H9 (cell line): ENCODE data around the gene DUOX2. TPM values are rescaled to one million over a fixed set of nuclear protein-coding genes. Genes with fewer than 3 reads are reported as not detected.

ENCODE experiments used
- DNase-seq: peaks from one replicate; pipeline ENCODE4 v3.0.0-alpha.2; 2017
- H2AFZ ChIP-seq: one replicate; pipeline ENCODE4 v1.6.1; 2013; ENCODE audit warnings: mild to moderate bottlenecking, low read length, control low read depth, moderate library complexity
- H2AK5ac ChIP-seq: 2 replicates; pipeline ENCODE4 v1.6.1; 2013; ENCODE audit warnings: low read length, control low read depth, mixed read lengths; ENCODE audit not compliant: insufficient read length
- H2BK120ac ChIP-seq: one replicate; pipeline ENCODE4 v1.6.1; 2013; ENCODE audit warnings: low read depth, mild to moderate bottlenecking, low read length, control low read depth, inconsistent platforms; ENCODE audit not compliant: poor library complexity, severe bottlenecking
- H2BK12ac ChIP-seq: 2 replicates; pipeline ENCODE4 v1.6.1; 2013; ENCODE audit warnings: low read length, control low read depth, mixed read lengths, low read depth; ENCODE audit not compliant: insufficient read length
- H2BK15ac ChIP-seq: 2 replicates; pipeline ENCODE4 v1.6.1; 2013; ENCODE audit warnings: low read depth, low read length, control low read depth
- H2BK20ac ChIP-seq: one replicate; pipeline ENCODE4 v1.6.1; 2013; ENCODE audit warnings: low read depth, mild to moderate bottlenecking, low read length, control low read depth, inconsistent platforms; ENCODE audit not compliant: poor library complexity, severe bottlenecking
- H2BK5ac ChIP-seq: 2 replicates; pipeline ENCODE4 v1.6.1; 2013; ENCODE audit warnings: low read length, control low read depth, mixed read lengths; ENCODE audit not compliant: insufficient read length
- H3K14ac ChIP-seq: 2 replicates; pipeline ENCODE4 v1.6.1; 2013; ENCODE audit warnings: low read length, control low read depth; ENCODE audit not compliant: insufficient read depth
- H3K18ac ChIP-seq: 2 replicates; pipeline ENCODE4 v1.6.1; 2013; ENCODE audit warnings: low read depth, mild to moderate bottlenecking, mixed read lengths, low read length, control low read depth; ENCODE audit not compliant: insufficient read length
- H3K23ac ChIP-seq: 2 replicates; pipeline ENCODE4 v1.6.1; 2013; ENCODE audit warnings: low read length, control low read depth, mixed read lengths, low read depth; ENCODE audit not compliant: insufficient read length
- H3K23me2 ChIP-seq: 2 replicates; pipeline ENCODE4 v1.6.1; 2013; ENCODE audit warnings: low read depth, mild to moderate bottlenecking, mixed read lengths, low read length, control low read depth; ENCODE audit not compliant: insufficient read length, poor library complexity, severe bottlenecking
- H3K27ac ChIP-seq: 2 replicates; pipeline ENCODE4 v1.5.1; 2013; ENCODE audit warnings: low read length, control low read depth, mixed read lengths, low read depth; ENCODE audit not compliant: insufficient read length
- H3K27me3 ChIP-seq: 2 replicates; pipeline ENCODE4 v1.6.1; 2013; ENCODE audit warnings: low read length, control low read depth, inconsistent platforms; ENCODE audit not compliant: insufficient read depth
- H3K4ac ChIP-seq: 2 replicates; pipeline ENCODE4 v1.6.1; 2013; ENCODE audit warnings: low read depth, mild to moderate bottlenecking, control low read depth, inconsistent platforms, low read length, moderate library complexity
- H3K4me1 ChIP-seq: 2 replicates; pipeline ENCODE4 v1.6.1; 2013; ENCODE audit warnings: low read length, control low read depth, inconsistent platforms; ENCODE audit not compliant: insufficient read depth
- H3K4me2 ChIP-seq: 2 replicates; pipeline ENCODE4 v1.6.1; 2013; ENCODE audit warnings: low read length, control low read depth, mixed read lengths; ENCODE audit not compliant: insufficient read length, insufficient read depth
- H3K56ac ChIP-seq: 2 replicates; pipeline ENCODE4 v1.6.1; 2013; ENCODE audit warnings: low read depth, mild to moderate bottlenecking, mixed read lengths, low read length, control low read depth; ENCODE audit not compliant: insufficient read length
- H3K79me1 ChIP-seq: 2 replicates; pipeline ENCODE4 v1.6.1; 2013; ENCODE audit warnings: low read depth, mild to moderate bottlenecking, moderate library complexity, low read length, control low read depth, inconsistent platforms; ENCODE audit not compliant: insufficient read depth, poor library complexity, severe bottlenecking
- H3K79me2 ChIP-seq: 2 replicates; pipeline ENCODE4 v1.6.1; 2013; ENCODE audit warnings: low read length, control low read depth, inconsistent platforms; ENCODE audit not compliant: insufficient read depth
- H3K9ac ChIP-seq: 2 replicates; pipeline ENCODE4 v1.6.1; 2013; ENCODE audit warnings: low read length, control low read depth, mixed read lengths; ENCODE audit not compliant: insufficient read length; ENCODE audit errors: extremely low read depth
- H3K9me3 ChIP-seq: one replicate; pipeline ENCODE4 v1.6.1; 2013; ENCODE audit warnings: low read depth, low read length, inconsistent platforms; ENCODE audit not compliant: control insufficient read depth
- H3T11ph ChIP-seq: one replicate; pipeline ENCODE4 v1.6.1; 2013; ENCODE audit warnings: mild to moderate bottlenecking, low read length, control low read depth, inconsistent platforms
- H4K20me1 ChIP-seq: one replicate; pipeline ENCODE4 v1.6.1; 2013; ENCODE audit not compliant: control insufficient read depth, insufficient read length, insufficient read depth
- H4K5ac ChIP-seq: 2 replicates; pipeline ENCODE4 v1.6.1; 2013; ENCODE audit warnings: low read depth, mild to moderate bottlenecking, mixed read lengths, low read length, control low read depth; ENCODE audit not compliant: insufficient read length
- H4K8ac ChIP-seq: replicated peaks from 2 replicates; pipeline ENCODE4 v1.6.1; 2013; ENCODE audit warnings: low read length, control low read depth, mixed read lengths, low read depth; ENCODE audit not compliant: insufficient read length
- H4K91ac ChIP-seq: 2 replicates; pipeline ENCODE4 v1.6.1; 2013; ENCODE audit warnings: low read depth, mild to moderate bottlenecking, moderate library complexity, mixed read lengths, low read length, control low read depth; ENCODE audit not compliant: insufficient read length
- H3K27ac Mint-ChIP-seq, 3 experiments: 2 replicates in 2 of 3; 3 replicates in 1 of 3; pipeline ENCODE4 v1.8.0; 2020 to 2021; ENCODE audit warnings: mixed read lengths in 3 of 3, mild to moderate bottlenecking in 1 of 3, moderate library complexity in 1 of 3
- H3K27me3 Mint-ChIP-seq: 2 replicates; pipeline ENCODE4 v1.8.0; 2021; ENCODE audit warnings: low read depth, mild to moderate bottlenecking, moderate library complexity, mixed read lengths
- H3K36me3 Mint-ChIP-seq, 3 experiments: 2 replicates in 2 of 3; 3 replicates in 1 of 3; pipeline ENCODE4 v1.8.0; 2020 to 2021; ENCODE audit warnings: low read depth in 3 of 3, mixed read lengths in 3 of 3; ENCODE audit not compliant: insufficient read depth in 1 of 3
- H3K4me1 Mint-ChIP-seq, 2 experiments: 2 replicates each; pipeline ENCODE4 v1.8.0; 2020; ENCODE audit warnings: mixed read lengths in 2 of 2
- H3K4me3 Mint-ChIP-seq, 2 experiments: 2 replicates in 1 of 2; 3 replicates in 1 of 2; pipeline ENCODE4 v1.8.0; 2020 to 2021; ENCODE audit warnings: mild to moderate bottlenecking in 2 of 2, mixed read lengths in 2 of 2, moderate library complexity in 1 of 2
- H3K9me3 Mint-ChIP-seq, 2 experiments: 2 replicates in 1 of 2; 3 replicates in 1 of 2; pipeline ENCODE4 v1.8.0; 2020; ENCODE audit warnings: mild to moderate bottlenecking in 2 of 2, mixed read lengths in 2 of 2, moderate library complexity in 1 of 2
- CTCF ChIP-seq: fragments of 200-600 bp; sonication (generic); conservative IDR thresholded peaks from 3 replicates; pipeline ENCODE4 v1.8.0; 2021; ENCODE audit warnings: antibody characterized with exemption, mild to moderate bottlenecking
- WGBS: extraction: QIAGEN DNeasy Blood & Tissue Kit; methylation state at CpG from one replicate; pipeline ENCODE4 v1.1.7; 2013; ENCODE audit warnings: missing lambda C conversion rate, low lambda C conversion rate, mixed read lengths; ENCODE audit not compliant: insufficient read length; ENCODE audit errors: extremely low coverage; 5-methylcytosine and 5-hydroxymethylcytosine counted together
- total RNA-seq: library from RNA; stranded (reverse); gene quantifications from 2 replicates; pipeline ENCODE4 v1.2.1, GENCODE V29; 2021

The DUOX2 gene
- total RNA-seq, 1 experiment from 2014 or later, result 0.42 TPM

- no peak for DNase-seq
- Histone ChIP-seq H3T11ph (no peak overlapping the region), H2AFZ (no peak overlapping the region), H4K91ac (no peak overlapping the region), H2BK5ac (no peak overlapping the region), H2AK5ac (no peak overlapping the region), H2BK12ac (no peak overlapping the region), H4K8ac (no peak overlapping the region), H3K79me2 (no peaks in the 10 kb centered on the region), H4K20me1 (no peaks in the 10 kb centered on the region), H3K4me1 (no peaks in the 10 kb centered on the region), H3K18ac (peak overlapping the region; percentile 40), H3K23ac (no peak overlapping the region), H2BK120ac (no peak overlapping the region), H3K4ac (no peak overlapping the region), H3K23me2 (no peaks in the 10 kb centered on the region), H3K27ac (no peak overlapping the region), H3K27me3 (no peaks in the 10 kb centered on the region), H3K14ac (0 out of 2 replicates have a peak overlapping the region, but pooled peaks have one; percentile 28), H2BK20ac (no peak overlapping the region), H3K9ac (no peak overlapping the region), H3K9me3 (no peaks in the 10 kb centered on the region), H4K5ac (no peak overlapping the region), H3K79me1 (no peaks in the 10 kb centered on the region), H3K56ac (no peak overlapping the region), H3K4me2 (no peak overlapping the region), H2BK15ac (no peak overlapping the region)
- no CpG with 5 or more reads among the region's 6 CpGs for WGBS
- H3K4me1 Mint-ChIP-seq, result peaks cover 5 to 7% of the 10 kb centered on the region in 2 experiments; a peak in 3 of 4 replicates
- H3K4me3 Mint-ChIP-seq, result no peak overlapping the region
- peaks cover 21% of the 10 kb centered on the region for H3K27me3 Mint-ChIP-seq
- H3K9me3 Mint-ChIP-seq, result no peaks in the 10 kb centered on the region
- no peak for TF ChIP-seq CTCF
- no peaks in the 10 kb centered on the region for H3K36me3 Mint-ChIP-seq
- no peak overlapping the region for H3K27ac Mint-ChIP-seq
Observed at GRCh38 chr15:45150481-45150880, 36.5 kb upstream of the DUOX2 start.
